Calu3 (cell line): ENCODE measurements around the gene TUBE1. TPM values are rescaled to one million over a fixed set of nuclear protein-coding genes. Genes with fewer than 3 reads are reported as not detected.

ENCODE experiments used
- BruUV-seq: library from RNA; stranded (reverse); fragments of 400-500 nt; replicated peaks from 2 replicates; lab custom pipeline; 2021; lab: Mats Ljungman, UMichigan
- CTCF ChIA-PET: fragments of 300-600 bp; sonication (Branson Sonifier 250); formaldehyde crosslinking; loops from one replicate; lab custom pipeline; 2022; ENCODE audit warnings: antibody characterized with exemption; lab: Charles Lee
- DNase-seq: peaks from one replicate; pipeline ENCODE4 v3.0.0; 2022
- H3K27ac Mint-ChIP-seq: one replicate; pipeline ENCODE4 v1.8.0; 2022; ENCODE audit warnings: mixed read lengths; ENCODE audit not compliant: unreplicated experiment
- H3K27me3 Mint-ChIP-seq: one replicate; pipeline ENCODE4 v1.8.0; 2022; ENCODE audit warnings: mixed read lengths; ENCODE audit not compliant: unreplicated experiment
- H3K36me3 Mint-ChIP-seq: one replicate; pipeline ENCODE4 v1.8.0; 2022; ENCODE audit warnings: mild to moderate bottlenecking, moderate library complexity, mixed read lengths; ENCODE audit not compliant: insufficient read depth, unreplicated experiment
- H3K4me1 Mint-ChIP-seq: one replicate; pipeline ENCODE4 v1.8.0; 2022; ENCODE audit warnings: mild to moderate bottlenecking, low read depth, mixed read lengths; ENCODE audit not compliant: unreplicated experiment
- H3K4me3 Mint-ChIP-seq: one replicate; pipeline ENCODE4 v1.8.0; 2022; ENCODE audit warnings: mild to moderate bottlenecking, low read depth, moderate library complexity, mixed read lengths; ENCODE audit not compliant: unreplicated experiment
- H3K9me3 Mint-ChIP-seq: one replicate; pipeline ENCODE4 v1.8.0; 2022; ENCODE audit warnings: low read depth, mixed read lengths; ENCODE audit not compliant: unreplicated experiment
- intact Hi-C: fragments of 100-400 bp; cut with micrococcal nuclease; formaldehyde crosslinking; loops from one replicate; pipeline ENCODE4 v1.10.0; 2022; ENCODE audit not compliant: unreplicated experiment
- total RNA-seq: library from RNA; stranded (reverse); gene quantifications from 2 replicates; pipeline ENCODE4 v1.2.3, GENCODE V29; 2022
- TF ChIP-seq, protein P1 (sequence below): fragments of 200-600 bp; IDR thresholded peaks from one replicate; pipeline ENCODE4 v1.8.0; 2022; ENCODE audit warnings: antibody characterized with exemption; ENCODE audit not compliant: unreplicated experiment

TUBE1 gene
- total RNA-seq, 1 experiment from 2014 or later = 21.0 TPM

DNA sequence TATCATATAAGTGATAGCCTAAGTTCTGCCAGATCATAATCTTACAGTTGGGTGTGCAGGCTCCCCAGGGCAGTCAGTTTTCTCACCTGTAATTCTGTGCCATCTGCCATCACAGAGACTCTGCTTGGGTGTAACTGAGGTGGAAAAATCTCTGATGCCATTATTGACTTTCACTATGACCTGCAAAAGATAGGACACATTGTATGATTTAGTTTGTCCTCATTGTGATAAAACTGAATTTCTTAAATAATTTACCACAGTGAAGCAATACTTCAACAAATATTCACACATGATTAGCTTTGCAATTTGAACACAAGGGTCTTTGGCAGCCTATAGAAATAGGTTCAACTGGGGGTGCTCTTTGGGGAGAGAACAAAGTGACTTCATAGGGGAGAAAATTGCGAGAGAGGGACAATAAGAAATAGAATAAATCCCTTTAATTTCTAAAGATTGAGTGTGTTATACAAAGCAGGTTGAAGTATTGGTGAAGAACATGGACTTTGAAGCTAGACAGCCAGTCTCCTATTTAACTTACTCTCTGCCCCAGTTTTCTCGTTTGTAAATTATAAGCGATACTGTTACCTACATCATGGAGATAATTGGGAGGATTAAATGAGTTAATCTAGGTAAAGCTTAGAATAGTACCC is 27.4 kb upstream of the TUBE1 start:
- TF ChIP-seq, protein P1, sequence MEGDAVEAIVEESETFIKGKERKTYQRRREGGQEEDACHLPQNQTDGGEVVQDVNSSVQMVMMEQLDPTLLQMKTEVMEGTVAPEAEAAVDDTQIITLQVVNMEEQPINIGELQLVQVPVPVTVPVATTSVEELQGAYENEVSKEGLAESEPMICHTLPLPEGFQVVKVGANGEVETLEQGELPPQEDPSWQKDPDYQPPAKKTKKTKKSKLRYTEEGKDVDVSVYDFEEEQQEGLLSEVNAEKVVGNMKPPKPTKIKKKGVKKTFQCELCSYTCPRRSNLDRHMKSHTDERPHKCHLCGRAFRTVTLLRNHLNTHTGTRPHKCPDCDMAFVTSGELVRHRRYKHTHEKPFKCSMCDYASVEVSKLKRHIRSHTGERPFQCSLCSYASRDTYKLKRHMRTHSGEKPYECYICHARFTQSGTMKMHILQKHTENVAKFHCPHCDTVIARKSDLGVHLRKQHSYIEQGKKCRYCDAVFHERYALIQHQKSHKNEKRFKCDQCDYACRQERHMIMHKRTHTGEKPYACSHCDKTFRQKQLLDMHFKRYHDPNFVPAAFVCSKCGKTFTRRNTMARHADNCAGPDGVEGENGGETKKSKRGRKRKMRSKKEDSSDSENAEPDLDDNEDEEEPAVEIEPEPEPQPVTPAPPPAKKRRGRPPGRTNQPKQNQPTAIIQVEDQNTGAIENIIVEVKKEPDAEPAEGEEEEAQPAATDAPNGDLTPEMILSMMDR = no peak
- H3K36me3 Mint-ChIP-seq = peaks cover 32% of the 10 kb centered on the region
- intact Hi-C loops = no loop called here

DNA sequence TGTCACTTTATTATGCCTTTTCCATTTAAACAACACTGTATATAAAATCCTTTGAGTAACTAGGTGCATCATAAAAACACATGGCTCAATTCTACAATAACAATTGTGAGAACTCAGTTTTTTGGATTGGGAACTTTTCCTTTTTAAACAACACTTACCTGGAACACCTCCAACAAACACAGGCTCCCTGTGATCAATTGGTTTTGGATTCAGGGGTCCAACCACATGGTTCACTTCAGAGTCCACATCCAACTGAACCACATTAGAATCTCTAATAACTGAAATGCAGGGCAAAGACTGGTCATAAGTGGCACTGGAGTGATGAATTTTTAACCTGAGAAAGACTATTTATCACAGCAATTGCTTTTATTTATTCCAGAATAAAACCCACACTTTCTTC is 26.6 kb upstream of the TUBE1 start:
- Mint-ChIP-seq H3K9me3 (no peaks in the 10 kb centered on the region), H3K36me3 (peaks cover 27% of the 10 kb centered on the region), H3K27me3 (no peaks in the 10 kb centered on the region), H3K4me3 (no peak overlapping the region), H3K27ac (no peak overlapping the region), H3K4me1 (peaks cover 11% of the 10 kb centered on the region)
- TF ChIP-seq, protein P1 = no peak
- BruUV-seq = no TSS peak
- CTCF ChIA-PET = no interaction called here
- intact Hi-C loops = no loop called here
- DNase-seq = no peak

More for the DNA sequence above, 27.4 kb upstream of the TUBE1 start:
- no peak for DNase-seq
- Mint-ChIP-seq H3K27ac (no peak overlapping the region), H3K27me3 (no peaks in the 10 kb centered on the region), H3K4me3 (no peak overlapping the region), H3K4me1 (peaks cover 11% of the 10 kb centered on the region), H3K9me3 (no peaks in the 10 kb centered on the region)
- CTCF ChIA-PET = no interaction called here
- BruUV-seq = no TSS peak

DNA sequence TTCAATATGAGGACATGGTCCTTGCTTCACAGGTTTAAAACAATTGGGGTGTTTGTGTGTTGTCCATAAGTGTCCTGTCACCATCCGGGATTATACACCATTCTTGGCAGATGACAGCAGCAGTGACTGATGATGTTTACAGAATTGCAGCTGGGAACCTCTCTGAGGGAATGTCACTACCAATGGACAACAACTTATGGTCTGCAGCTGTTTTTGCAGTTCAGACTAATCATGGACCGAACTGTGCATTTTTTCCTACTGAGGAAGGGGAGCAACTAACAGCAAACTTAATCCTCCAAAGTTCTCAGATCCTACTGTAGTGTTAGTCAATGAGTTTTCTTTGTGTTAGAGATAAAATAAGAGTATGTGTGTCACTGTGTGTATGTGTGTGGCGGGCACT is 26.1 kb upstream of the TUBE1 start:
- BruUV-seq = no TSS peak
- Mint-ChIP-seq H3K4me3 (no peak overlapping the region), H3K9me3 (no peaks in the 10 kb centered on the region), H3K36me3 (peaks cover 22% of the 10 kb centered on the region), H3K4me1 (peaks cover 11% of the 10 kb centered on the region), H3K27me3 (no peaks in the 10 kb centered on the region), H3K27ac (no peak overlapping the region)
- intact Hi-C loops = no loop called here
- TF ChIP-seq, protein P1 = no peak
- DNase-seq = no peak
- CTCF ChIA-PET = no interaction called here

DNA sequence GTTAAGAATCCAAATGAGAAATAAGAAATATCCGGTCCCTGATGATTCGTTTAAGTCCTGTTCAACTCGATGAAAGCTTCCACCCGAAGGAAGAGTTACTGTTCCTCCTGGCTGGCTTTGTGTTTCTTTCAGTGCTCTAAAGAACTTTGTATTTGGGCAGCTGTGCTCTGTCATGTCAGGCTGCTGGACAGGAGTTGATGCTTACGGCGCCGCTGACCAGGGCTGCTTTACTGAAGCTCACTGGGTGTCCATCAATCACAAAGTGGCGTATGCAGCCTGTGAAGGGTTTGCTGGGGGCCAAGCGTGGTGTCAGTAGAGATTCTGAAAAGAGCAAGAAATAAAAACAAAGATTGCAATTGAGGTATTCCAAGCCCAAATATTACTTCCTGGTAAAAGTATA is 22.0 kb upstream of the TUBE1 start:
- no peak overlapping the region for H3K4me3 Mint-ChIP-seq
- intact Hi-C loops = no loop called here
- CTCF ChIA-PET = no interaction called here
- no peak for DNase-seq
- BruUV-seq = no TSS peak
- no peaks in the 10 kb centered on the region for H3K27me3 Mint-ChIP-seq
- no peaks in the 10 kb centered on the region for H3K4me1 Mint-ChIP-seq
- TF ChIP-seq, protein P1 = no peak
- peaks cover 4% of the 10 kb centered on the region for H3K36me3 Mint-ChIP-seq
- H3K27ac Mint-ChIP-seq = no peak overlapping the region
- no peaks in the 10 kb centered on the region for H3K9me3 Mint-ChIP-seq
